ENCODE measurements around the gene KCNC3.

- TF ChIP-seq MYC (IDR thresholded peaks at IDR 0.05; ENCODE audit: low read depth, low read length): no peak
- TF ChIP-seq CTCF (IDR thresholded peaks at IDR 0.05; ENCODE audit: extremely low read depth in 1 of 2, insufficient read depth in 1 of 2, low read depth in 1 of 2, low read length in 2 of 2): no peak
- no peak for TF ChIP-seq POLR2A (IDR thresholded peaks at IDR 0.05; ENCODE audit: low read depth, low read length)
- TF ChIP-seq MAX (IDR thresholded peaks at IDR 0.05; ENCODE audit: insufficient read depth, insufficient read length): no peak
- TF ChIP-seq POLR2AphosphoS5 (IDR thresholded peaks at IDR 0.05; ENCODE audit: insufficient read depth, low read depth, low read length): no peak
- TF ChIP-seq EZH2 (IDR thresholded peaks at IDR 0.05; ENCODE audit: borderline replicate concordance, low read depth, low read length, severe bottlenecking): no peak
- TF ChIP-seq FOS (IDR thresholded peaks at IDR 0.05; ENCODE audit: borderline replicate concordance, insufficient read depth, low read length): no peak
Measured at GRCh38 chr19:50287331-50287730, 41.8 kb downstream of the KCNC3 start.

Data from endothelial cell of umbilical vein (primary cell).